SK-MEL-5 (cell line): ENCODE results near the gene CRIP2. TPM values are rescaled to one million over a fixed set of nuclear protein-coding genes. Genes with fewer than 3 reads are reported as not detected.

Experiments
- DNase-seq: peaks from one replicate; pipeline ENCODE4 v3.0.0-alpha.2; 2016; ENCODE audit warnings: low read depth, low spot score
- in situ Hi-C: cut with HindIII; loops from 2 replicates; pipeline ENCODE4 v1.10.0; 2016; ENCODE audit warnings: low sequenced_read_pairs, high pct_unique_total_duplicates, low pct_unique_long_range_greater_than_20kb
- total RNA-seq: library from RNA; depleted of rRNA; stranded (reverse); fragments of >200 nt; shearing (Covaris generic); gene quantifications from 2 replicates; pipeline ENCODE4 v1.2.3, GENCODE V29; 2014

The CRIP2 gene
- total RNA-seq, 1 experiment from 2014 or later = 0.87 TPM

- in situ Hi-C loops = no loop called here
Observed at GRCh38 chr14:105440554-105440900, 34.1 kb upstream of the CRIP2 start.

GRCh38 chr14:105440992-105441391, 33.6 kb upstream of the CRIP2 start:
- in situ Hi-C loops = no loop called here
- DNase-seq = no peak

More at GRCh38 chr14:105440554-105440900, 34.1 kb upstream of the CRIP2 start:
- no peak for DNase-seq

GRCh38 chr14:105442125-105442524, 32.5 kb upstream of the CRIP2 start:
- DNase-seq = no peak
- in situ Hi-C loops = no loop called here

- DNase-seq = no peak
- in situ Hi-C loops = no loop called here
Observed at GRCh38 chr14:105442834-105443233, 31.8 kb upstream of the CRIP2 start.

DNA sequence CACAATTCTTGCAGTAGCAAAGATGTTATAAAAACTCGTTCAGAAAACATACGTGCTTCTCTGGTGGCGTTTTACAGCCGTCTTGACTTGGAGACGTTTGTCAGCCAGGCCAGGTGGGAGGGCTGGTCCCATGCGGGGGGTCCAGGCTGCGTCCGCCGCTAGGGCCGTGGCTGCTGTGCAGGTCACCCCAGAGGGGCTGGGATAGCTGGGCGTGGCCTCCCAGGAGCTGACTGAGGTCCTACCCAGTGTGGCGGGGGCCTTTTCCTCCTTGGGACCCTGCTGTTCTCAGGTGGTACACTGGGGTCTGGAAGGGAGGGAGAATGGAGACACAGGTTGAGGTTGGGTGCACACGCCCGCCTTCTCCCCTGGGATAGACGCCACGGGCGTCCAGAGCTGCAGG, 29.8 kb upstream of the CRIP2 start:
- in situ Hi-C loops = no loop called here
- DNase-seq = no peak

GRCh38 chr14:105445290-105445689, 29.3 kb upstream of the CRIP2 start:
- no peak for DNase-seq
- in situ Hi-C loops = no loop called here

- in situ Hi-C loops = no loop called here
- no peak for DNase-seq
Observed at GRCh38 chr14:105445901-105446845, 28.4 kb upstream of the CRIP2 start.

DNA sequence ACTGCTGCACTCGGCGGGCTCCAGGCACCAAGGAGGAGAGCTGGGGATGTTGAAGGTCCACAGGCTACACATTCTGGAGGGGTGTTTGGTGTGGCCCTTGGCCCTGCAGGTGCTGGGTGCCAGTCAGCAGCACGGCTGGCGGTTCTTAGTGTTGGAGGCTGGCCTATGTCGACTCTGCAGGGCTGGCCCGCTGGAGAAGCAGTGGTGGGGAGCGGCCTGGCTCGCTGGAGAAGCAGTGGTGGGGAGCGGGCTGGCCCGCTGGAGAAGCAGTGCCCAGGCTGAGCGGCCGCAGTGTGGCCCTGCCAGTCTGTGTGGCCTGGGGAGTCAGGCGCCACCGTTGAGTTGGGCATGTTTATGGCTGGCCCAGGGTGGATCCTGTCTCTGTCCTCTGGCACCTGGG, 27.6 kb upstream of the CRIP2 start:
- in situ Hi-C loops = no loop called here

GRCh38 chr14:105447651-105448640, 26.7 kb upstream of the CRIP2 start:
- in situ Hi-C loops = no loop called here
- DNase-seq = no peak

More for the DNA sequence above, 27.6 kb upstream of the CRIP2 start:
- DNase-seq = no peak

- in situ Hi-C loops = no loop called here
- DNase-seq = peak; percentile 65
Observed at GRCh38 chr14:105448706-105449111, 25.9 kb upstream of the CRIP2 start.

DNA sequence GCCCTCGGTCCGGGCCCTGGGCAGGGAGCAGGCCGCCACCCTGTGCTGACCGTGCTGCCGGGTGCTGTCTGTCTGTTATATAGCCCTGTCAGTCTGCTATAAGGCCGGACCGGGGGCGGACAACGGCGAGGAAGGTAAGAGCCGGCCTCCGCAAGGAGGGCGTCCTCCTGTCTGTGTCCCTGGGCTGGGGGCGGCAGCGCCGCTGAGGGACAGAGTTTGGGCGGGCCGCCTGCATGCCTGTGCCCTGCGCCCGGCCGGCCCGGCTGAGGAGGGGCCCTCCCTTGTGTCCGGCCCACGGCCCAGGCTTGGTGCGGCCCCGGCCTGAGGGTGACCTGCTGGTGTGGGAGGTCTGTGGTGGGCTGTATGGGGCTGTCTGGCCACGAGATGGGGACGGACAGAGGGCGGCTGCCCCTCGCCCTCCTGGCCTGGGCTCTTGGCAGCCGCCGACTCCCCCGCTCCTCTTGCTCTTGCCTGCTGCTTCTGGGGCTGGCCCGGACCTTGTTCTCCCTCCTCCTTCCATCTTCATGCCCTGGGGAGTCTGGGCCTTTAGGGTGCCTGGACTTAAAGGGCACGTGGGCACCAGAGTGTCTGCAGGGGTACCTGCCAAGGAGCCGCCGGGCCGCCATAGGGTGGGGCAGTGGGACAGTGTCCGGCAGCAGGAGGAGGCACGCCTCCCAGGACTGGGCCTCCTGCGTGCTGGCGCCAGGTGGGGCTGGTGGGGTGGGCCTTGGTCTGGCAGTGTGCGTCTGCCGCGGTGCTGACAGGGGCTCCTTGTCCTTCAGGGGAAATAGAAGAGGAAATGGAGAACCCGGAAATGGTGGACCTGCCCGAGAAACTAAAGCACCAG, 25.1 kb upstream of the CRIP2 start:
- no peak for DNase-seq
- in situ Hi-C loops = no loop called here

DNA sequence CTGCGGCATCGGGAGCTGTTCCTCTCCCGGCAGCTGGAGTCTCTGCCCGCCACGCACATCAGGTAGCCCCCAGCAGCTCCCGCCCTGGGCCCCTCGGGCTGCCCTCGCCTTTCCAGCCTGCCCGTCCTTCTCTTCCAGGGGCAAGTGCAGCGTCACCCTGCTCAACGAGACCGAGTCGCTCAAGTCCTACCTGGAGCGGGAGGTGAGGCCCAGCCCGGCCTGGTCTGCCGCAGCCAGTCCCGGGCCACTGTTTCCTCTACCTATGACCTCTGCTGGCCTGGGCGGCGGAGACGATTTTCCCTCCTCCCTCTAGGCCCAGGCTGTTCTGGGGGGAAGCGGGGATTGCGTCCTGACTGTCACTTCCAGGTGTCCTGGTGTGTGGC, 24.5 kb upstream of the CRIP2 start:
- DNase-seq = no peak
- in situ Hi-C loops = no loop called here

GRCh38 chr14:105450864-105451720, 23.5 kb upstream of the CRIP2 start:
- DNase-seq = no peak
- in situ Hi-C loops = no loop called here

DNA sequence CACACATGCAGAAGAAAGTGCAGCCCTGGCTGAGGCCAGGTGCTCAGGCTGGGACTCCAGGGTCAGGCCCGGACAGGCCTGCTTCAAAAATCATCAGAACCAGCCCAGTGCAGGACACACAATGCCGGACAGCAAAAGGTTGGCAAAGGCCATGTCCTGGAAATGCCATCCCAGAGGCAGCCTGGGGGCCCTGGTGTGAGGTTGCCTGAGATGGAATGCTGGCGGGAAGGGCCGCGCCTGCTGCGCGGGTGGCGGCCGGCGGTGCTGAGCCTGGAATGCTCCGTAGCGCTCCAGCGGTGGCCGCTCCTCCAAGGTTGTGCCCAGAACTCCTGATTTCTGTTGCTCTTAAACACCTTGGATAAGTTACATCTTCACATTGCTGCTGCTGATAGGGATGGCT, 21.7 kb upstream of the CRIP2 start:
- in situ Hi-C loops = no loop called here
- DNase-seq = no peak

DNA sequence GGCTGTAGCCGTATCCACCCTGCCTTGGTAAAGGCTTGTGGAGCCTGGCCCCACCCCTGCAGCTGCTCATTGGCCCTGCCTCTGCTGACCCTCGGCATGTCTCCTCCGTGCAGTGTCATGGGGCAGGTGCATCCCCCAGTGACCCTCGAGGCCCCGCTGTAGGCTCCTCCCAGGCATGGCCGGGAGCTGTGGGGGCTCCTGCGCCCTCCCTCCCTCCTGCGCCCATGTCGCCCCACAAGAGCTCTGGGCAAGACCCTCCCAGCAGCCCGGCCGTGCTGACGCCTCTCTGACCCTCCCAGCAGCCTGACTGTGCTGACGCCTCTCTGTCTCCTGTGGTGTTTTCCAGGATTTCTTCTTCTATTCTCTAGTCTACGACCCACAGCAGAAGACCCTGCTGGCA, 20.8 kb upstream of the CRIP2 start:
- no peak for DNase-seq
- in situ Hi-C loops = no loop called here

DNA sequence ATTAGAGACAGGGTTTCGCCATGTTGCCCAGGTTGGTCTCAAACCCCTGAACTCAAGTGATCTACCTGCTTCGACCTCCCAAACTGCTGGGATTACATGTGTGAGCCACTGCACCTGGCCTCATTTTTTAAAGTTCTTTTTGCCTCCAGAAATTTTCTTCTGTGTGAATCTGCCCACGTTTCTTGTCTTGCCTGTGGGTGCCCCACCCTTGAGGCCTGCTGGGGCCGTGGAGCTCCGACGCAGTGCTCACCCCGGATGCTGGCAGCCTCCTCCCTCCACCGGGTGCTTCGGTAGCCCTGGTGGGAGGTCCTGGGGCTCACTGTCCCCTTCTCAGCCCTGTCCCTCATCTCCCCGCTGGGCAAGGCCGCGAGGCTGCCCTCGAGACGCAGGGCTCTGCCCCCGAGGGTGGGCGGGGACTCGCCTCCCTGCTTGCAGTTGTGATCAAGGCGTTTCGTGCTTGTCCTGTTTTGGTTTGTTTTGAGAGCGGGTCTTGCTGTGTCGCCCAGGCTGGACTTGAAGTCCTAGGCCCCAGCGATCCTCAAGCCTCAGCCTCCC, 19.5 kb upstream of the CRIP2 start:
- in situ Hi-C loops = no loop called here
- DNase-seq = no peak
